SU-DHL-6 (cell line): ENCODE measurements around the gene VAPB.

Experiments
- EZH2phosphoT487 ChIP-seq: fragments of 200-600 bp; sonication (generic), shearing (Covaris generic); conservative IDR thresholded peaks from 2 replicates; pipeline ENCODE4 v1.6.1; 2018; ENCODE audit warnings: mild to moderate bottlenecking, antibody characterized with exemption, low read length, moderate library complexity, mixed read lengths
- TF ChIP-seq, protein P1 (sequence below): fragments of 200-600 bp; sonication (generic); IDR thresholded peaks from one replicate; pipeline ENCODE4 v1.5.1; 2017; ENCODE audit warnings: antibody characterized with exemption, mild to moderate bottlenecking, low read length, moderate library complexity; ENCODE audit not compliant: insufficient read depth, poor library complexity, severe bottlenecking

DNA sequence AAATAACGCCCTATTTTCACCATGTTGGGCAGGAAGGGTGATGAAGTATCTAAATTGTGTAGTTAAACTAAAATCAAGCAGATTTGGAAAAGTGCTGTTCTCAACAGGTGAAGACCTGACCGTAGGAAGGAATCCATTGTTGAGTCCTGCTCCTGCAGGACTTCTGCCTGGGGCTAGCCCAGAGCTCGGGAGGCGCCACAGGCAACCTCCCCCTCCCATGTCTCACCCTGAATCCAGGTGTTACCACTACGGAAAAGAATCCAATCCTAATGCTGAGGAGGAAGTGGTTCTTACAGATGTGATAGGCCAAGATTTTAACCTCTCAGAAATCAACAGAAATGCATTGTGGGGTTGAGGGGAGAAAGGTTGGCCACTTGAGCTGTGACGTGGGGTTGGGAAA is 49.3 kb upstream of the VAPB start:
- TF ChIP-seq EZH2phosphoT487: no peak
- TF ChIP-seq, protein P1, sequence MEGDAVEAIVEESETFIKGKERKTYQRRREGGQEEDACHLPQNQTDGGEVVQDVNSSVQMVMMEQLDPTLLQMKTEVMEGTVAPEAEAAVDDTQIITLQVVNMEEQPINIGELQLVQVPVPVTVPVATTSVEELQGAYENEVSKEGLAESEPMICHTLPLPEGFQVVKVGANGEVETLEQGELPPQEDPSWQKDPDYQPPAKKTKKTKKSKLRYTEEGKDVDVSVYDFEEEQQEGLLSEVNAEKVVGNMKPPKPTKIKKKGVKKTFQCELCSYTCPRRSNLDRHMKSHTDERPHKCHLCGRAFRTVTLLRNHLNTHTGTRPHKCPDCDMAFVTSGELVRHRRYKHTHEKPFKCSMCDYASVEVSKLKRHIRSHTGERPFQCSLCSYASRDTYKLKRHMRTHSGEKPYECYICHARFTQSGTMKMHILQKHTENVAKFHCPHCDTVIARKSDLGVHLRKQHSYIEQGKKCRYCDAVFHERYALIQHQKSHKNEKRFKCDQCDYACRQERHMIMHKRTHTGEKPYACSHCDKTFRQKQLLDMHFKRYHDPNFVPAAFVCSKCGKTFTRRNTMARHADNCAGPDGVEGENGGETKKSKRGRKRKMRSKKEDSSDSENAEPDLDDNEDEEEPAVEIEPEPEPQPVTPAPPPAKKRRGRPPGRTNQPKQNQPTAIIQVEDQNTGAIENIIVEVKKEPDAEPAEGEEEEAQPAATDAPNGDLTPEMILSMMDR: no peak
